HFFc6 (cell line): ENCODE results near the gene MASP2. TPM values are rescaled to one million over a fixed set of nuclear protein-coding genes. Genes with fewer than 3 reads are reported as not detected.

Experiments
- DNase-seq: peaks from one replicate; pipeline ENCODE4 v3.0.0-alpha.2; 2018
- H3K27ac Mint-ChIP-seq: 2 replicates; pipeline ENCODE4 v1.8.0; 2020; ENCODE audit warnings: mild to moderate bottlenecking, mixed read lengths
- H3K27me3 Mint-ChIP-seq: 2 replicates; pipeline ENCODE4 v1.8.0; 2021; ENCODE audit warnings: mild to moderate bottlenecking, moderate library complexity, mixed read lengths; ENCODE audit not compliant: insufficient read depth
- H3K36me3 Mint-ChIP-seq: 2 replicates; pipeline ENCODE4 v1.8.0; 2021; ENCODE audit warnings: low read depth, mixed read lengths
- H3K4me1 Mint-ChIP-seq: 2 replicates; pipeline ENCODE4 v1.8.0; 2020; ENCODE audit warnings: low read depth, mixed read lengths
- H3K4me3 Mint-ChIP-seq: 2 replicates; pipeline ENCODE4 v1.8.0; 2020; ENCODE audit warnings: mild to moderate bottlenecking, moderate library complexity, mixed read lengths
- H3K9me3 Mint-ChIP-seq: 2 replicates; pipeline ENCODE4 v1.8.0; 2020; ENCODE audit warnings: mild to moderate bottlenecking, mixed read lengths
- total RNA-seq, 6 experiments: library from RNA; stranded (reverse); fragmentation: NEBNext Ultra II Directional; extraction: Animal tissue kit (Norgen Biotek cat#: 25700); gene quantifications; 2 replicates in 1 of 6; 3 replicates in 5 of 6; pipeline ENCODE4 v1.2.3, GENCODE V29; 2021
- TF ChIP-seq, protein P1 (sequence below): fragments of 200-600 bp; sonication (generic); IDR thresholded peaks from 2 replicates; pipeline ENCODE4 v1.5.0; 2021; ENCODE audit warnings: antibody characterized with exemption, mild to moderate bottlenecking

MASP2 gene
- total RNA-seq, 6 experiments from 2014 or later = 0.12 TPM; not detected in 5

DNA sequence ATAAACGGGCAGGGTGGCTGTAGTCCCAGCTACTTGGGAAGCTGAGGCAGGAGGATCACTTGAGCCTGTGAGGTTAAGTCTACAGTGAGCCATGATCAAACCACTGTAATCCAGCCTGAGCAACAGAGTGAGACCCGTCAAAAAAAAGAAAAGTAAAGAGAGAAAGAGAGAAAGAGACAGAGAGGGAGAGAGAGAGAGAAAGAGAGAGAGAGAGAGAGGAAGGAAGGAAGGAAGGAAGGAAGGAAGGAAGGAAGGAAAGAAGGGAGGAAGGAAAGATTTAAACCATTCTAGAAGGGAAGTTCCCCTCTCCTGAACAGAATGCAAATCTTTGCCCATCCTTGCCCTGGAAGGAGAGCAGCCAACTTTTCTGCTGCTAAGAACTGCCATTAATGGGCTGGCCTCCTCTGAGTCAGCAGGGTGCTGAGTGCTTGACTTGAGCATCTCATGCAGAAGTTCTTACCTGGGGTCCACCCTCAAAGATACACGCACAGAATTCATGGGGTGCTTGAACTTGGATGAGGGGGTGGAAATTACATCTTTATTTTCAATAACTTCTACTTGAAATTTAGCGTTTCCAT lies 59.1 kb downstream of the MASP2 start:
- Mint-ChIP-seq H3K9me3 (no peaks in the 10 kb centered on the region; the same call in 1 of the 2 replicates), H3K4me3 (no peak overlapping the region), H3K27me3 (peaks cover 40% of the 10 kb centered on the region), H3K36me3 (no peaks in the 10 kb centered on the region), H3K27ac (no peak overlapping the region), H3K4me1 (no peaks in the 10 kb centered on the region)
- DNase-seq = no peak
- TF ChIP-seq, protein P1, sequence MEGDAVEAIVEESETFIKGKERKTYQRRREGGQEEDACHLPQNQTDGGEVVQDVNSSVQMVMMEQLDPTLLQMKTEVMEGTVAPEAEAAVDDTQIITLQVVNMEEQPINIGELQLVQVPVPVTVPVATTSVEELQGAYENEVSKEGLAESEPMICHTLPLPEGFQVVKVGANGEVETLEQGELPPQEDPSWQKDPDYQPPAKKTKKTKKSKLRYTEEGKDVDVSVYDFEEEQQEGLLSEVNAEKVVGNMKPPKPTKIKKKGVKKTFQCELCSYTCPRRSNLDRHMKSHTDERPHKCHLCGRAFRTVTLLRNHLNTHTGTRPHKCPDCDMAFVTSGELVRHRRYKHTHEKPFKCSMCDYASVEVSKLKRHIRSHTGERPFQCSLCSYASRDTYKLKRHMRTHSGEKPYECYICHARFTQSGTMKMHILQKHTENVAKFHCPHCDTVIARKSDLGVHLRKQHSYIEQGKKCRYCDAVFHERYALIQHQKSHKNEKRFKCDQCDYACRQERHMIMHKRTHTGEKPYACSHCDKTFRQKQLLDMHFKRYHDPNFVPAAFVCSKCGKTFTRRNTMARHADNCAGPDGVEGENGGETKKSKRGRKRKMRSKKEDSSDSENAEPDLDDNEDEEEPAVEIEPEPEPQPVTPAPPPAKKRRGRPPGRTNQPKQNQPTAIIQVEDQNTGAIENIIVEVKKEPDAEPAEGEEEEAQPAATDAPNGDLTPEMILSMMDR = no peak

DNA sequence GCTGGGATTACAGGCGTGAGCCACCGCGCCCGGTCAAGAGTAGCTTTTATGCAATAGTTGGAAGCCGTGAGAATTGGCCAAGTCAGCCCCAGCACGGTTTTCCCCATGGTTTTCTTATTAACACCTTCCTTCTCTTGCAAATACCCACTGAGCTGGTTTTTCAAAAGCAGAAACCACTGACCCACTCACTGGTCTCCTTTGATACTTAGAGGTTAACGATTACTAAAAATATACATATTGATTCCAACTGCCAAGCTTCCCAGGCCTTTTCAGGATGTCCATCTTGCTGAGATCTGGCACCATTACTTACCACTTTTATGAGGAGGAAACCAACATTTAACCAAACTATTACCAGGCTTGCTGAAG lies 60.5 kb downstream of the MASP2 start:
- Mint-ChIP-seq H3K4me1 (no peaks in the 10 kb centered on the region), H3K4me3 (no peak overlapping the region), H3K36me3 (no peaks in the 10 kb centered on the region), H3K9me3 (no peaks in the 10 kb centered on the region; the same call in 1 of the 2 replicates), H3K27ac (no peak overlapping the region), H3K27me3 (peaks cover 33% of the 10 kb centered on the region)
- DNase-seq = no peak
- TF ChIP-seq, protein P1 = no peak

DNA sequence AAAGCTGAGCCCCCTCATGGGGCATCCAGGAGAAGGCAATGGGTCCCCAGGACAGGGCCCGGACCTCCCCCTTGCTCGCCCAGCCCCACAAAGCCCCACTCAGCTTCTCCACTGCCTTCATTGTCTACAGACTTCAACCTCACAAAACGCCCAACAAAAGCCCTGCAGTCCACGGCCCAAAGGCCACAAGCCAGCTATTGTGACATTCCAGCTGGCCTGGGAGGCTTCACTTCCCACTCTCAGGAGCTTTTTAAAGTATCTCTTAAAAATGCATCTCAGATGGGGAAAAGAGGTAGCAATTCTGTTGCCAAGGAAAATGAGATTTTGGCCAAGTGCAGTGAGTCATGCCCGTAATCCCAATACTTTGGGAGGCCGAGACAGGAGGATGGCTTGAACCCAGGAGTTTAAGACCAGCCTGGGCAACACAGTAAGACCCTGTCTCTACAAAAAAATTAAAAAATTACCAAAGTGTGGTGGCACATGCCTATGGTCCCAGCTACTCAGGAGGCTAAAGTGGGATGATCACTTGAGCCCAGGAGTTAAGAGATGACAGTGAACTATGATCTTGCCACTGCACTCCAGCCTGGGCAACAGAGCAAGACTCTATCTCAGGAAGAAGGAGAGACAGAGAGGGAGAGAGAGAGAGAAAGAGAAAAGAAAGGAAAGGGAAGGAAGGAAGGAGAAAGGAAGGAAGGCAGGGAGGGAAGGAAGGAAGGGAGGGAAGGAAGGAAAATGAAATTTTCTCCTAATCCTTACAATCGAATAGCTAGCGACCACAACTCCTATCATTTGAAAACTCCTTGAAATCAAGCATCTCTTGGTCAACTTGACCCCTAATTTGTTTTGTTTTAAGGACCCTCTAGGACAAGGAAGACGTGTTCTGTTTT lies 66.0 kb downstream of the MASP2 start:
- TF ChIP-seq, protein P1 = no peak
- H3K9me3 Mint-ChIP-seq = no peaks in the 10 kb centered on the region; the same call in 1 of the 2 replicates
- peaks cover 9% of the 10 kb centered on the region for H3K4me1 Mint-ChIP-seq
- no peak for DNase-seq
- H3K36me3 Mint-ChIP-seq = no peaks in the 10 kb centered on the region
- no peak overlapping the region for H3K27ac Mint-ChIP-seq
- no peak overlapping the region for H3K4me3 Mint-ChIP-seq
- peaks cover 38% of the 10 kb centered on the region for H3K27me3 Mint-ChIP-seq

DNA sequence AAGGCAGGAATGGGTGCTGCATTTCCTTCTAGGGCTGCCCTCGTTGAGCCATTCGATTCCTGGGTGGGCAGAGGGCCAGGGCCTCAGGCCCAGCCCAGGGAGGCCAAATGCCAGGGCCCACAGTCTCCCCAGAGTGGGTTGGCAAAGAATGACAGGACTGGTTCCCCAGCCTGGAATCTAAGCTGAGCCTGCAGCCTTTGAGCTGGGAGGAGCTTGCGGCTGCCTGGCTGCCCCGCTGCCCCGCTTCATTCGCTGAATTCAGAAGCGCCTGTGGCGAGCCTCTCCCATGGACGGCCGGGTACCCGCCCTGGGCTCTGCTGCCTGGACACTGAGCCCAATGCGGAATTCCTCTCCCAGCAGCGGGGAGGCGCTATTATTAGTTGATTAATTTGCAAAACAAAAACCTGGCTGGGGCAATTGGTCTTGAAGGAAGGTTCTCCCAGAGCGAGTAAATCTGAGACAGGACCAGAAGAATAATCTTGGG lies 66.9 kb downstream of the MASP2 start:
- DNase-seq = peak; percentile 66
- H3K4me3 Mint-ChIP-seq = peak overlapping the region; percentile 21; the same call in 1 of the 2 replicates
- TF ChIP-seq, protein P1 = peak; percentile 64
- no peaks in the 10 kb centered on the region for H3K36me3 Mint-ChIP-seq
- H3K9me3 Mint-ChIP-seq = no peaks in the 10 kb centered on the region; the same call in 1 of the 2 replicates
- H3K27me3 Mint-ChIP-seq = peaks cover 31% of the 10 kb centered on the region
- H3K27ac Mint-ChIP-seq = no peak overlapping the region
- H3K4me1 Mint-ChIP-seq = peaks cover 16% of the 10 kb centered on the region

DNA sequence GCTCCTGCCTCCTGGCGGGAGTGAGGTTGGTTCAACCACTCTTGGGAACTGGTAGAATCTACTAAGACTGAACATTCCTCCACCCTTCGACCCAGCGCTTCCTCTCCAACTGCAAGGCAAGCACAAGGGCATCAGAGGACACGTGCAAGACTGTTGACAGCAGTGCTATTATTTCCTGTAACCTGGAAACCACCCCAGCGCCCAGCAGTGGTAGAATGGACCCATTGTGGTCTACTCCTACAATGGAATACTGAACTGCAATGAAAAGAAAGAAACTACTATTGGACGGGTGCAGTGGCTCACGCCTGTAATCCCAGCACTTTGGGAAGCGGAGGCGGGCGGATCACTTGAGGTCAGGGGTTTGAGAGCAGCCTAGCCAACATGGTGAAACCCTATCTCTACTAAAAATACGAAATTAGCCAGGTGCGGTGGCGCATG lies 67.5 kb downstream of the MASP2 start:
- Mint-ChIP-seq H3K27ac (no peak overlapping the region), H3K4me1 (peaks cover 16% of the 10 kb centered on the region), H3K27me3 (peaks cover 25% of the 10 kb centered on the region), H3K36me3 (no peaks in the 10 kb centered on the region), H3K9me3 (no peaks in the 10 kb centered on the region; the same call in 1 of the 2 replicates), H3K4me3 (no peak overlapping the region)
- TF ChIP-seq, protein P1 = no peak
- no peak for DNase-seq
